HEK293T (cell line): ENCODE data around the gene RER1.

ENCODE experiments used
- ARNT ChIP-seq: fragments of 450-650 bp; IDR thresholded peaks from 2 replicates; pipeline ENCODE4 v1.6.1; 2017; ENCODE audit warnings: mild to moderate bottlenecking
- BHLHE40 ChIP-seq: fragments of 450-650 bp; IDR thresholded peaks from 2 replicates; pipeline ENCODE4 v1.6.1; 2016; ENCODE audit warnings: mild to moderate bottlenecking, moderate library complexity, borderline replicate concordance
- ELF4 ChIP-seq: fragments of 450-650 bp; IDR thresholded peaks from 2 replicates; pipeline ENCODE4 v1.6.1; 2017; ENCODE audit warnings: antibody characterized with exemption
- FOXK2 ChIP-seq: fragments of 450-650 bp; IDR thresholded peaks from 2 replicates; pipeline ENCODE4 v1.6.1; 2016; ENCODE audit warnings: mild to moderate bottlenecking
- NFRKB ChIP-seq: fragments of 450-650 bp; IDR thresholded peaks from 2 replicates; pipeline ENCODE4 v1.6.1; 2016; ENCODE audit warnings: mild to moderate bottlenecking, moderate library complexity
- SP1 ChIP-seq: fragments of 450-650 bp; IDR thresholded peaks from 2 replicates; pipeline ENCODE4 v1.6.1; 2017
- SUZ12 ChIP-seq: fragments of 450-650 bp; IDR thresholded peaks from 2 replicates; pipeline ENCODE4 v1.6.1; 2016; ENCODE audit warnings: mild to moderate bottlenecking
- ZNF384 ChIP-seq: fragments of 450-650 bp; IDR thresholded peaks from 2 replicates; pipeline ENCODE4 v1.6.1; 2016

DNA sequence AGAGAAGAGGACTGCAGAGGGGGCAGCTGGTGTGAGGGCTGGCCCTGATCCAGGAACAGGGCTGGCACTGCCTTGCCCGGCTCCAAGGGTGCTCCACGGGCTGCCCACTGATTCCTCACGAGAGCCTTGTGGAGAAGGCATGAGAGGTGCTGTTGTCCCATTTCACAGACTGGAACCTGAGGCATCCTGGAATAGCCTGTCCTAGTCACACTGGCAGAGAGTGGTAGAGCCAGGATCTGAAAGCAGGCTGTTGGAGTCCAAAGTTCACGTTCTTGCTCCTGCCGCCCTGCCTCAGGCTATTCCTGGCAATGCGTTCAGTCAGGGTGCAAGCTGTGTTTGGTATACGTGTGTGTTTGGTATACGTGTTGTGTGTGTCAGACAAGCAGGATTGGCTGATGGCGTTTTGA, 1.8 kb downstream of the RER1 start:
- no peak for TF ChIP-seq ZNF384
- TF ChIP-seq ELF4: no peak
- no peak for TF ChIP-seq SP1
- TF ChIP-seq NFRKB: no peak
- TF ChIP-seq BHLHE40: no peak
- TF ChIP-seq SUZ12: no peak
- TF ChIP-seq FOXK2: no peak
- no peak for TF ChIP-seq ARNT
